ENCODE results near the gene SLC25A21. TPM values are rescaled to one million over a fixed set of nuclear protein-coding genes. Genes with fewer than 3 reads are reported as not detected.

Gene SLC25A21
- total RNA-seq, 2 donors from 2014 or later = 1.2 TPM; not detected in 1

GRCh38 chr14:36757734-36758601 lies 414.4 kb downstream of the SLC25A21 start:
- ATAC-seq (ENCODE audit: insufficient number of reproducible peaks, low FRiP score, low read depth) (no peak), DNase-seq (ENCODE audit: low spot score) (no peak)
- Histone ChIP-seq H3K27ac (no peak overlapping the region), H3K27me3 (replicated peaks; ENCODE audit: insufficient read depth) (no peaks in the 10 kb centered on the region), H3K36me3 (no peaks in the 10 kb centered on the region), H3K4me3 (no peak overlapping the region), H3K4me1 (ENCODE audit: control insufficient read depth in 1 of 2, low read depth in 2 of 2) (no peaks in the 10 kb centered on the region), H3K9me3 (no peaks in the 10 kb centered on the region)
- no peak for TF ChIP-seq CTCF (IDR thresholded peaks at IDR 0.05)

- Histone ChIP-seq H3K27ac (no peak overlapping the region), H3K9me3 (no peaks in the 10 kb centered on the region), H3K4me1 (ENCODE audit: control insufficient read depth in 1 of 2, low read depth in 2 of 2) (no peaks in the 10 kb centered on the region), H3K4me3 (no peak overlapping the region), H3K36me3 (no peaks in the 10 kb centered on the region), H3K27me3 (replicated peaks; ENCODE audit: insufficient read depth) (no peaks in the 10 kb centered on the region)
- DNase-seq (ENCODE audit: low spot score) = no peak
- ATAC-seq (ENCODE audit: insufficient number of reproducible peaks, low FRiP score, low read depth) = no peak
- no peak for TF ChIP-seq CTCF (IDR thresholded peaks at IDR 0.05)
Observed at GRCh38 chr14:36756226-36756625, 416.2 kb downstream of the SLC25A21 start.

GRCh38 chr14:36755756-36756155 lies 416.6 kb downstream of the SLC25A21 start:
- Histone ChIP-seq H3K4me1 (ENCODE audit: control insufficient read depth in 1 of 2, low read depth in 2 of 2) (no peaks in the 10 kb centered on the region), H3K4me3 (no peak overlapping the region), H3K9me3 (no peaks in the 10 kb centered on the region), H3K27me3 (replicated peaks; ENCODE audit: insufficient read depth) (no peaks in the 10 kb centered on the region), H3K36me3 (no peaks in the 10 kb centered on the region), H3K27ac (no peak overlapping the region)
- DNase-seq (ENCODE audit: low spot score) = no peak
- no peak for TF ChIP-seq CTCF (IDR thresholded peaks at IDR 0.05)
- ATAC-seq (ENCODE audit: insufficient number of reproducible peaks, low FRiP score, low read depth) = no peak

GRCh38 chr14:36751920-36752319 lies 420.5 kb downstream of the SLC25A21 start:
- Histone ChIP-seq H3K27ac (no peak overlapping the region), H3K4me3 (no peak overlapping the region), H3K9me3 (no peaks in the 10 kb centered on the region), H3K36me3 (no peaks in the 10 kb centered on the region), H3K4me1 (ENCODE audit: control insufficient read depth in 1 of 2, low read depth in 2 of 2) (no peaks in the 10 kb centered on the region), H3K27me3 (replicated peaks; ENCODE audit: insufficient read depth) (no peaks in the 10 kb centered on the region)
- no peak for TF ChIP-seq CTCF (IDR thresholded peaks at IDR 0.05)
- ATAC-seq (ENCODE audit: insufficient number of reproducible peaks, low FRiP score, low read depth) (no peak), DNase-seq (ENCODE audit: low spot score) (no peak)

- Histone ChIP-seq H3K27me3 (replicated peaks; ENCODE audit: insufficient read depth) (no peaks in the 10 kb centered on the region), H3K9me3 (no peaks in the 10 kb centered on the region), H3K27ac (no peak overlapping the region), H3K36me3 (no peaks in the 10 kb centered on the region), H3K4me3 (no peak overlapping the region), H3K4me1 (ENCODE audit: control insufficient read depth in 1 of 2, low read depth in 2 of 2) (no peaks in the 10 kb centered on the region)
- DNase-seq (ENCODE audit: low spot score) = no peak
- TF ChIP-seq CTCF (IDR thresholded peaks at IDR 0.05) = no peak
- ATAC-seq (ENCODE audit: insufficient number of reproducible peaks, low FRiP score, low read depth) = no peak
Observed at GRCh38 chr14:36751106-36751505, 421.3 kb downstream of the SLC25A21 start.

Measured in thoracic aorta (tissue), 2 donors.